ENCODE measurements around the gene DSG1. TPM values are rescaled to one million over a fixed set of nuclear protein-coding genes. Genes with fewer than 3 reads are reported as not detected.

The DSG1 gene
- total RNA-seq, 1 experiment from 2014 or later = not detected

DNA sequence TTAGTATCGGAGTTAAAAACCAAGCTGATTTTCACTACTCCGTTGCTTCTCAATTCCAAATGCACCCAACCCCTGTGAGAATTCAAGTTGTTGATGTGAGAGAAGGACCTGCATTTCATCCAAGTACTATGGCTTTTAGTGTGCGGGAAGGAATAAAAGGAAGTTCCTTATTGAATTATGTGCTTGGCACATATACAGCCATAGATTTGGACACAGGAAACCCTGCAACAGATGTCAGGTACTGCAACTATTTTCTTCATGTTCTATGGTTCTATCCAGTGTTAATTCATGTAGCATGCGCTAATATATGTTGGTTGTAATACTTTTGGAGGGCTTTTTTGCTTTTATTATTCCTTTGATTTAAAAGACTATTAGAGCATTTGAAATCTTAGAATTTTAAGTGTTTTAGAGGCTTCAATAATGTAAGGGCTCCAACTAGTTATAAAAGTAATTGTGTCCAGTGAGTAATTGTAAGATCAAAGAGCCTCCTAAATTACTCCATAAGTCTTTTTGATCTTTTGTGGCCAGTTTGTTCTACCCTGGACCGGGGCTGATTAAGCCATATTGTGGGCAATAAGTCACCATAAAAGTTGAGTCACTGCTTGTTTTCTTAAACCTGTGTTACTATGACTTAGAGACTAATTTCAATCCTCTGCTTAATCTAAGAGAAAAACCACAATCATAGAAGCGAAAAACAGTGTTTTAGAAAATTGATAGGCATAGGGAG, 81.5 kb downstream of the DSG1 start:
- in situ Hi-C loops (cut with HindIII; ENCODE audit: low pct_unique_long_range_greater_than_20kb, low sequenced_read_pairs) = no loop called here
- DNase-seq (ENCODE audit: low read depth, low spot score) = no peak

DNA sequence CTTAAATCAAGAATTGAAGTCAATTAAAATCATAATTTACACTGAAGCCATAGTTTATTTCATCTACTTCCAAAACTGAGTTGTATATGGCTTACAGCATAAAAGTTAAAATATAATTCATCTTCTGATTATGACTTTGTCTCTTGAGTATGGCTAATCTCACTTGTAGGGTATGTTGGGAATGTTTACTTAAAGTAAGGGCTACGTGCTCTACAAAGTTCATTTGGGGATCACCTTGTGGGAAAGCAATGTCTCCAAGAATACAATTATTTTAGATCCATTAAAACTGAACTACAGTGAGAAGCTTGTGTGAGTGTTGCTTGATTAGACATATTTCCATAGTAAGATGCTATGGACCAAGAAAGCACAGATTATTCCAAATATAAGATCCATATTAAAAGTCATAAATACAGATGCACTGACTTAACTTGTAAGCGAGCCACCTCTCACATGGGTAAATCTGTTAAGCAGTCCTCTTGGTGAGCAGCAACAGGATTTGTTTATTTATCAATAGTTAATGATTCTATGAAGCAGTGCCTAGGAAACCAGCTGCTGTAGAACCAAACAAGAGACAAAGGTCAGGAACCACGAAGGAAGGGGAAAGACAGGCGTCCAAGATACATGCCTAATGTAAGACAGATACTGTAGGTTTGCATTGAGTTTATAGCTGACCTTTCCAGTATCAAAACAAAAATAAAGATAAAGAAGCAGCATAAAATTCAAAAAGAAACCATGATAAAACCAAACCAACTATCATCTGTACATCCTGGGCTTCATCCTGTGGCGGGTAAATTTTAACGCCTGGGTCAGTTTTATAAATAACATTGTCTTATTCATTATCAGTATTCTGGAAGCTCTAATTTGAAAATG, 83.4 kb downstream of the DSG1 start:
- in situ Hi-C loops (cut with HindIII; ENCODE audit: low pct_unique_long_range_greater_than_20kb, low sequenced_read_pairs) = no loop called here
- no peak for DNase-seq (ENCODE audit: low read depth, low spot score)

DNA sequence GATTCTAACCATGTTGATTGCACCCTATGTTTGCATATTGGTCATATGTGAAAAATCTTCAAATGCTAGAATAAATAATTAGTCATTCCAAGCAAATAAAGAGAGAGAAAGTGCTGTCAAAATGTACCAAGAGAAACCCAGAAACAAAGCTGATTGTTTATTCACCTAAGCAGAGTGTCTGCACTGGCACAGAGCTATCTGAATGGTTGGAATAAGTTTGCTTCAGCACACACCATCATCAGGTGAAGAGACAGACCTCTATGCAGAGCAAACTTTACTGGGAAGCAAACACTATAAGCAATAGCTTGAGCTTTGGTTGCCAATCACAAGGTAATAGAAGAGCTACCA, 84.0 kb downstream of the DSG1 start:
- DNase-seq (ENCODE audit: low read depth, low spot score) = no peak
- in situ Hi-C loops (cut with HindIII; ENCODE audit: low pct_unique_long_range_greater_than_20kb, low sequenced_read_pairs) = no loop called here

DNA sequence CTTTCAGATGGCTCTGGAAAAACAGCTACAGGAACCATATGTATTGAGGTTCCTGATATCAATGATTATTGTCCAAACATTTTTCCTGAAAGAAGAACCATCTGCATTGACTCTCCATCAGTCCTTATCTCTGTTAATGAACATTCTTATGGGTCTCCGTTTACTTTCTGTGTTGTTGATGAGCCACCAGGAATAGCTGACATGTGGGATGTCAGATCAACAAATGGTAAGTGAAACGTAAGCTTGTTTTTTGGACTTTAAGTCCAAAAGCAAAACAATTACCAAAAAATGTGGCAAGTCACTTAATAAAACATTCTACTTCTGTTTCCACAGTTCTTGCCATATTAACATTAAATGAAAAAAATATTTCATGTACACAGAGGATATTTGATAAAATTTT, 85.4 kb downstream of the DSG1 start:
- in situ Hi-C loops (cut with HindIII; ENCODE audit: low pct_unique_long_range_greater_than_20kb, low sequenced_read_pairs) = no loop called here
- DNase-seq (ENCODE audit: low read depth, low spot score) = no peak

Small RNA genes lying within 50 kb of the gene (small RNA-seq; reads per million reads assigned to genes)
- gene RF00019 (0 reads per million in 2 experiments), gene RNU6-167P (0 reads per million in 2 experiments)

Other genes with a start within 250 kb of the DSG1 start
- 0.29 and 0.45 TPM in 2 replicates for gene DSC2, start 215.7 kb upstream of the DSG1 start, total RNA-seq (2014; rRNA removed; shearing (Covaris generic))
- gene DSC1, start 155.3 kb upstream of the DSG1 start, total RNA-seq (2014; rRNA removed; shearing (Covaris generic)) = not detected in 2 replicates
- not detected in 2 replicates for gene DSG4, start 58.6 kb downstream of the DSG1 start, total RNA-seq (2014; rRNA removed; shearing (Covaris generic))
- gene DSG3, start 129.6 kb downstream of the DSG1 start, total RNA-seq (2014; rRNA removed; shearing (Covaris generic)) = 0.08 and 0.13 TPM in 2 replicates
- 42.4 and 46.0 TPM in 2 replicates for gene DSG2, start 180.0 kb downstream of the DSG1 start, total RNA-seq (2014; rRNA removed; shearing (Covaris generic))

All from SK-MEL-5 (cell line).